Stimulated activated CD8-positive, alpha-beta memory T cell treated with anti-CD3 and anti-CD28 coated beads, Interleukin-15, amount 100 ng/mL, for 1 hour (primary cell): ENCODE data around the gene METRN.

Experiments
- DNase-seq: peaks from one replicate; pipeline ENCODE4 v3.0.0-alpha.2; 2020; ENCODE audit warnings: low read depth

The METRN gene

DNA sequence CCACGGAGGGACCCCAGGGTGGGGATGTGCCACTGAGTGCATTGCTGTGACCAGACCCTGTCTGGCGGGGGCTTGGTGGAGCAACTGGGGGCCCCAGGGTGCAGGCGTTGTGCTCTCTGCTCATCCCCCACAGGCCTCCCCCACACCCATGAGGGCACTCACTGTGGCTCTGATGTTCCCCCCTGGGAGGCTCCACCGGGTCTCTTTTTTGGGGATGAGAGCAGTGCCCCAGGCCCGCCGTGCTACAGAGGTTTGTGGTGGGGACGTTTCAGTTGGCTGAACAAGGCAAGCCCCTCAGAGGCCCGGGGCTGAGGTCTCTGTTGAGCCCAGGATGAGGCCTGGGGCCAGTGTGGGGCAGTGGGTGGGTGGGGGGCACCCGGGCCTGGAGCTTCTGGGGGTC, 8.8 kb downstream of the METRN start:
- DNase-seq, result no peak

DNA sequence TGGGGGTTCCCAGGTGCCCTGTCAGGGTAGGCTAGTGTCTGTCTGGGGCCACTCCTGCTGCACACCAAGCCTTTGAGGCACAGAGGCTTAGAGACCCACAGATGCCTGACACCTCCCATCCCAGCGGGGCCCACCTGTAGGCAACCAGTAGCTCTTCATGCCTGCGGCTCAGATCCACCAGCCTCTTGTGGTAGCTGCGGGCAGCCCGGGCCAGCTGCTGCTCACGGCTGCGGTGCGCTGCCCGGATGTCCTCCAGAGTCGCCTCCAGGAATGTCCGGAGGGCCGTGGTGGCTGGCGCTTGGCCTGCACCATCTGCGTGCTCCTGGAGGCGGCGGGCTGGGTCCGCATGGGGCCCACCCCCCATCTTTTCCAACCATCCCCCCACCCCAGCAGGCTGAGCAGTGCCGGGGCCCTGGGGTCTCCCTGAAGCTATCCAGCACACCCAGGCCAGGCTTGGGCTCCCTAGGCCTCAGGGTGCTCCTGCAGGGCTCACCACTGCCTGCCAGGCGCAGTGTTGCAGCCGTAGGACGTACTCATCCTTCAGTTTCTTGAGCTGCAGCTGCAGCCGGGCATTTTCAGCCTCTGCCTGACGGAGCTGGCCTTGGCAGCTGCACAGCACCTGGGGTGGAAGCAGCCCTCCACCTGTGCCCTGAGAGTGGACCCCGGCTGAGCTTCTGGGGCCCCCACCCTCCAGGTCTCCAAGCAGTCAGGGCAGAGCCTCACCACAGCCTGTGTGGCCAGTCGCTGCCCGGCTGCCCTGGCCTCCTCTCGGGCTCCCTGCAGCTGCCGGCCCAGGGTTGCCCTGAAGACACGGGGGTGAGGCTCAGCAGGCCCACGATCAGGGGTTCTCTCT, 9.5 kb downstream of the METRN start:
- no peak for DNase-seq

DNA sequence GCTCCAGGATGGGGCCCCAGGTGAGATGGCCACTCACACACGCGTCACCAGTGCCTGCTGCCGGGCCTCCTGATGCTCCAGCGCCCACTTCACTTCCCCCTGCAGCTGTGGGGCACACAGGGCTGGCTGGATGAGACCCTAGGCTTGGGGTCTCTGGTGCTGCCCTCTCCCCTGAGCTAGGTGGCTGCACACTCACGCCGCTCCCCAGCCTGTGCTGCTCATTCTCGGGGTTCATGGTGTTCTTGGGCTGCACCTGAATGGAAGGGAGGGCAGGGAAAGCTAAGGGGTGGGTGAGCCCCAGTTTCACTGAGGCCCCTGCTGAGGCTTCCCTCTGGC, 10.1 kb downstream of the METRN start:
- DNase-seq, result no peak

DNA sequence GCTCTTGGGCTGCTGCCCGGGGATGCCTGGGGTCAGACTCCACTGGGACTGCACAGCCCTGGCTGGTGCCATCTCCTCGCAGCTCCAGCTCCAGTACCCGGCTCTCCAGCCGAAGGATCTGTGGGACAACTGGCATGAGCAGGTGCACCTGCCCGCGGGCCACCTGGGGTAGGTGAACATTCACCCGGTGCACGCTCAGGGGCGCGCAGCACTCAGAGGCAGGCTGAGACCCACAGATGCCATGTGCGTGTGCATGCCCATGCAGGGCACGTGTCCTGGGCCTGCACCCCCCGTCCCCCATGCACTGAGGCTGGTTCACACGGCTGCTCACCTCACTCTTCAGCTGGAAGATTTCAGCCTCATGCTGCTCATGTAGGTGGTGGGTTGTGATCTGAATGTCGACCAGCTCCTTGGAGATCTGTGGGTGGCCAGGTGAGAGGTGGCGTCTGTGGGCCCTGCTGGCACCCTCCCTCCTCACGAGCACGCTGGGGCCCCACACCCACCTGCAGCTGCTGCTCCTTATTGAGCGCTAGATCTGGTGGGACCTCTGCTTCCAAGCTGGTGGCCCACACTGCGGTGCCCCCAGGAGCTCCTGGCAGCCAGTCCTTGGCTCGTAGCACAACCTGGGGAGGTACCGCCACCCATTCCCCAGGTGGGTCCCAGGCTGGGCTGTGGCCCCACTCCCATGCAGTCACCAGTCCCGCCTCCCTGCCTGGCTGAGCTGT, 10.7 kb downstream of the METRN start:
- no peak for DNase-seq

DNA sequence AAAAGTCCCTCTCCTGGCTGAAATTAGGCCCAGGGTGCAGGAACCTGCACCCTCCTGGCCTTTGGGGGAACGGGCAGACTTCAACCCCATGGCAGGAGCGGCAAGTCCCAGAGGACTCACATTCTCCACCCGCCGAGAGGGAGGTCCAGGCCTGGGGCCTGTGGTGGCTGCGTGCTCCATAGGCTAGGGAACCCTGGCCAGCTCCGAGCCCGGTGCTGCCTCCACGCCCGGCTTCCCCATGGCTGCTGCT, 11.2 kb downstream of the METRN start:
- no peak for DNase-seq

DNA sequence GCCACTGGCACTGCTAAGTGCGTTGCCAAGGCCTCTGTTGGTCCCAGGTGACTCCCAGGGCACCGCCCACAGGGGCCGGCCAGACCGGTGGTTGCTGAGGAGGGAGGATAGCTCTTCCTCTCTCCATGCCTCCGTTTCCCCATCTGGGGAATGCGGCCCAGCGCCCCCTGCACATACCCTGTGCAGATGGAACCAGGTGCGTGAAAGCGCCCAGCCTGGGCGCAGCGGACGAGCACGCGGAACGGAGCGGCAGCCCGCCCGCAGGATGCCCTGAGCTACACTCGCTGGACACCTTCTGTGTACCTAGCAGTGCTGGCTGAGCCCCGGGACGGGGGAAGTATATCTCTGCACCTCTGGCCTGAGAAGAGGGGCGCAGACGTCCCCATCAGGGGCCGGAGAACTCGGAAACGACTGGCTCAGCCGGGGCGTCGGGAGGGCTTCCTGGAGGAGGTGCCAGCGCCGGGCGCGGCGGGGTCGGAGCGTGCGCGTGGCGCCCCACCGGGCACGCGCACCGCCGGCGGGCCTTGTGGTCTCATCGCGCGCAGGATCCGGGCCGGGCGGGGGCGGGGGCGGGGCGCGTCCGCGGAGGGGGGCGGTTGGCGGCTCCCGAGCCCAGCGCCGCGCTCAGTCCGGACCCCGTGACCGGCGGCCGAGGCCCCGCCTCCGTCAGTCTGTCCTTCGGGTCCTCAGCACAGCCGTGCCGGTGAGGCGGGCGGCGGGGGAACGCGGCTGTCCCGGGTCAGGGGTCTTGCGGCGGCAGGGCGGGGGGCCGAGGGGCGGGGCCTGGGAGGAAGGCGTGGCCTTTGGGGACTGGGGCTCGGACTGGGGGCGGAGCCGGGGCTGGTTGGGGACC, 11.7 kb downstream of the METRN start, which contains the start of the genes CCDC78 and HAGHL:
Gene CCDC78 (minus strand): TSS at position 6 of the 853 bp plus-strand sequence. CDS start 76 bp downstream, outside the sequence.
Gene HAGHL (plus strand): TSS at position 669 of the 853 bp plus-strand sequence. CDS start 404 bp downstream, outside the sequence.
- peak; percentile 52 for DNase-seq

DNA sequence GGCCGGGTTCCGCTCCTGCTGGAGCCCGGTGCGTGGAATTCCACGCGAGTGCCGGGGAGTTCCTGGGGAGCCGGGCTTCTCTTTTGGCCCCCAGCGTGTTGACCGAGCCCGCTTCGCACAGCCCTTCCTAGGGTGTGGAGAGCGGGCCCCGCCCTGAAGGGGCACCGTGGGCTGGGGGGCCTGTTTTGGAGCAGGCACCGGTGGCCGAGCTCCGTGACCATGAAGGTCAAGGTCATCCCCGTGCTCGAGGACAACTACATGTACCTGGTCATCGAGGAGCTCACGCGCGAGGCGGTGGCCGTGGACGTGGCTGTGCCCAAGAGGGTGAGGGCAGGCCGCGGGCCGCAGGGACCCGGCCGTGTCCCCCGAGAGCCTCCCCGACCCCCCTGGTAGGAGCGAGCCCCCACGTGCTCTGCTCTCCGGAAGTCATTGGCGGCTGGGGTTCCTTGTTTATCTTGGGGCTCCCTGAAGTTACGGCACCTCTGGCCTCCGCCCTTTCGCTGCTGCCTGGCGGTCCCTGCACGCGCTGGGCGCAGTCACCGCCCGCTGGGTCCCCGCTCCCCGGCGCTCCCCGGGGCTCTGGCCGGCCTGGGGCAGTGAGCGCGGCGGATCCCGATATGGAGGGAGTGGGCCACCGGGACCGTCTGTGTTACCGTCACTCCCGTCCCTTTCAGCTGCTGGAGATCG, 12.5 kb downstream of the METRN start:
- no peak for DNase-seq

DNA sequence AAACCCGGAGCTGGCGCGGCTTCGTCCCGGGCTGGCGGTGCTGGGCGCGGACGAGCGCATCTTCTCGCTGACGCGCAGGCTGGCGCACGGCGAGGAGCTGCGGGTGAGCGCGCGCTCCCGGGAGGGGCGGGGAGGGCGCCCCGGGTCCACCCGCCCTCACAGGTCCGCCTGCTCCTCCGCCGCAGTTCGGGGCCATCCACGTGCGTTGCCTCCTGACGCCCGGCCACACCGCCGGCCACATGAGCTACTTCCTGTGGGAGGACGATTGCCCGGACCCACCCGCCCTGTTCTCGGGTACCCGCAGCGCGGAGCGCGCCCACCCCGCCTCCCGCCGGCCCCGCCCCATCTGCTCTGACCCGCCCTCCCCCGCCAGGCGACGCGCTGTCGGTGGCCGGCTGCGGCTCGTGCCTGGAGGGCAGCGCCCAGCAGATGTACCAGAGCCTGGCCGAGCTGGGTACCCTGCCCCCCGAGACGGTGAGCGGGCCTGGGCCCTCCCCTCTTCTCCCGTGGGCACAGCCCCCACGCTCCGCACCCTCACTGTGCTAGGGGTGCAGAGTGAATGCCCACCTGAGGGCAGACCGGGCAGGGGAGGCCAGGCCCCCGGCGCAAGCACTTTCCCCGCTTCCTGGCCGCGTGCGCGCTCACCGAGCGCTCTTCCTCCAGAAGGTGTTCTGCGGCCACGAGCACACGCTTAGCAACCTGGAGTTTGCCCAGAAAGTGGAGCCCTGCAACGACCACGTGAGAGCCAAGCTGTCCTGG, 13.4 kb downstream of the METRN start:
- DNase-seq, result no peak

DNA sequence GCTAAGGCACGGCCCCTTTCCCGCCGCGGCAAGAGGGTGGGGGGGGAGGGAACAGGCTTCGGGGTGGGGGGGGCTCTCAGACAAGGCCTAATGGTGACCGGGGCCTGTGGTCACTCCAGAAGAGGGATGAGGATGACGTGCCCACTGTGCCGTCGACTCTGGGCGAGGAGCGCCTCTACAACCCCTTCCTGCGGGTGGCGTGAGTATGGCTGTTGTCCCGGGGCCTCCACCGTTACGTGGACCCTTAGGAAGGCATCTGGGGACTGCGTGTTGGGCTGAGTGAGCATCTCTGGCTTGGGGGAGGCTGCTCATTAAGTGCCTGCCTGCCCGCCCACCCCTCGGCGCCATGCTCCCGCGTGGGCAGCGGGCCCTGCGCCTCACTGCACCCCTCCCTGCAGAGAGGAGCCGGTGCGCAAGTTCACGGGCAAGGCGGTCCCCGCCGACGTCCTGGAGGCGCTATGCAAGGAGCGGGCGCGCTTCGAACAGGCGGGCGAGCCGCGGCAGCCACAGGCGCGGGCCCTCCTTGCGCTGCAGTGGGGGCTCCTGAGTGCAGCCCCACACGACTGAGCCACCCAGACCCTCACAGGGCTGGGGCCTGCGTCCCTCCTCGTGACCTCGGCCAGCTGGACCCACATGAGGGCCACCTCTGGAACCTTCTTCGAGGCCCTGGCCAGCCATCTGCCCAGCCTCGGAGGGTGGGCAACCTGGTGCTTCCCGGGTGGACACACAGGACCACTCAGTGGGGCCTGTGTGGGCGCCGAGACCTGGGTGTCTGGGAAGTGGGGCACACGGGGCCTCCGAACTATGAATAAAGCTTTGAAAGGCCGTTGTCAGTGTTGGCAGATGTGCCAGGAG, 14.2 kb downstream of the METRN start:
- no peak for DNase-seq

DNA sequence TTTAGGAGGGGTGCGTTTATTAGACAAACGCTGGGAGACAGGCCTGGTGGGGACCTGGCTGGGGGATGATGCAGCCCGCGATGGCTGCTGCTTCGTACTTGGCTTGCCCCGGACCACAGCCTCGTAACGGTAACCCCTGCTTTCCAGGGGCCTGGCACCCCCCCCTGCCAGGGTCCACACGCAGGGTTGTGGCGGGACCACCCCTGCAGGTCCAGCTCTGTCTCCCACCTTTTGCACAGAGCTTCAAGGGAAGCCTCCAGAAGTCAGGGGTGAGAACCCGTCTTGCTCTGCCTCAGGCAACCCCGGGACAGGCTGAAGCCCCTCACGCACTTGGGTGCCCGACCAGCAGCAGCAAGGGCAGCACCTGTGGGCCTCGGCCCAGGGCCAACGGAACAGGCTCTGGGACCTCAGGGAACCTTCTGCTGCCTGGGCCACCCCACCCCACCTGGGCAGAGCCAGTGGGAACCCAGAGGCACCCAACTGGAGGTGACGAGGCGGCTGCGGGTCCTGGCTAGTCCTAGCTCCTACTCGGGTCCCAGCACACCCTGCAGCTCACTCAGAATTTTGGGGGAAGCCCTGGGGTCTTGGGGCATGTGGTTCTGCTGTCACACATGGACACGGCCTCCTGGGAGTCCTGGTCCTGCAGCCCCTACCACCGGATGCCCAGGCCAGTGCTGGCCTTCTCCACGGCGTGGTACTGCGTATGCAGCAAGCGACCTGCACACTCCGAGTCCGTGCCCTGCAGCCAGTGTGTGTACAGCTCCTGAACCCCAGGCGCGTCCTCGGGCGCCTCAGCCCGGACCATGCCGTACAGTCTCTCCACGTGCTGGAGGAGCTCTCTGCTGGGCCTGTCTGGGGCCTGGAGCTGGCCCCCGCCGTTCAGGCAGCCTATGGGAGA, 15.1 kb downstream of the METRN start:
- DNase-seq, result no peak

DNA sequence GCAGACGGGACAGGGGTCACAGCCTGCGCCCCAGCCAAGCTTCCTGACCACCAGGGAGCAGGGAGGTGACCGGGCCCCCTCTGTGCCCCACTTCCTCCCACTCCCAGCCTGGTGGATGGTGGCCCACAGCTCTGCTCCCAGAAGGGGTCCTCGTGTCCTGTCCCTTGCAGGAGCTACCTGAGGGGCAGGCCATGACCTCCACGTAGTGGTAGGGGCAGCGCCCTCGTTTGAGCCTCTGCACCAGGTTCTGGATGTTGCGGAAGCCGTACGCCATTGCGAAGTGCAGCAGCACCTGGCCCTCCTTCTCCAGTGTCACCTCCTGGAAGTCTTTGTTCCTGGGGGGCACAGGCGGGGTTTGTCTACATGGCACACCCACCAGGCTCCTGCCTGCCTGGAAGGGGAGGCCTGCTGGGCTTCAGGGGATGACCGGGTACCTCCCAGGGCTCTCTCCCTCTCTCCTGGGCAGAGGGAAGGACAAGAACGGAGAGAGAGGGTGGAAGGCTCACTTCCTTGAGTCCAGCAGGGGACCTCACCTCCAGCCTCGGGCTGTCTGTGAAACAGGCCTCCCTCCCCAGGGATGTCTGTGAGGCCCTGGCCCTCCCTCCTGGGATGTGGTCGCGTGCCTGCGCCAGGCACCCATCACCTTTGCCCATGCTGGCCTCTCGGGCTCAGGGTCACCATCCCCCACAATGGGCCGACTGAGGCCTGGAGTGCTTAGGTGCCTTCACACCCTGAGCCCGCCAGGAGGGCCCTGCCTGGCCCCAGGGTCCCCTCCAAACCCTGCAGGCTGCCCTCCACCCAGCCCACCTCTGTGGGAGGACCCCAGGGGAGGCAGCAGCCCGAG, 16.0 kb downstream of the METRN start:
- no peak for DNase-seq

DNA sequence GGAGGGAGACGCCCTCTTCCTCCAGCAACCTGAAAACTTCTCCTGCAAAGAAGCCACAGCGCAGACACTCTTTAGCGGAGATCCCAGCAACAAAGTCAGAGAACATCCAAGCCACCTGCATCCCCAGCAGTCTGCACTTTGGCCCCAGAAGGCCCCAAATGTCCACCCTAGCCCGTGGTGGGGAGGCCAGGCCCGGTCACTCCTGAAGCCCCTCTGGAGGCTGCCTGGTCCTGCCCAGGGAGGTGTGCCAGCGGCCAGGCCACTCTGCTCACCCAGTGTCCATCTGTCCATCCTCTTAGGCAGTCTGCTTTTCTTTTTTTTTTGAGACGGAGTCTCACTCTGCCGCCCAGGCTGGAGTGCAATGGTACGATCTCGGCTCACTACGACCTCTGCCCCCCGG, 17.4 kb downstream of the METRN start:
- no peak for DNase-seq

DNA sequence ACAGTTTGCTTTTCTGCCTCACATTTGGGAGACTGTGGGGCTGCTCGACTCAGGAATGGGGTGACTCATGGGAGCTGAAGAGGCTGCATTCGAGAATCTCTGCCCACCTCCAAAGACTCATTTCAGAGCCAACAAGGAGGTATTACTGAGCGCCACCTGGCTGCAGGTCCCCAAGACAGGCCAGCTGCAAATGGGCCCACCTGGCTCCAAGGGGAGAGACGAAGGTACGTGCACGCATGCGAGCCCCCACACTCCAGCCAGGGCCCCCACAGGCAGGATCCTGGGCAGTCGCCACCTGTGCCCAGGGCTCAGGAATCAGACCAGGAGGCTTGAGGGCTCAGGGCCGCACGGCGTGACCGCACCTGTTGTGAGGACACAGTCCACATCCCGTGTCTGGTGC, 18.0 kb downstream of the METRN start:
- no peak for DNase-seq

DNA sequence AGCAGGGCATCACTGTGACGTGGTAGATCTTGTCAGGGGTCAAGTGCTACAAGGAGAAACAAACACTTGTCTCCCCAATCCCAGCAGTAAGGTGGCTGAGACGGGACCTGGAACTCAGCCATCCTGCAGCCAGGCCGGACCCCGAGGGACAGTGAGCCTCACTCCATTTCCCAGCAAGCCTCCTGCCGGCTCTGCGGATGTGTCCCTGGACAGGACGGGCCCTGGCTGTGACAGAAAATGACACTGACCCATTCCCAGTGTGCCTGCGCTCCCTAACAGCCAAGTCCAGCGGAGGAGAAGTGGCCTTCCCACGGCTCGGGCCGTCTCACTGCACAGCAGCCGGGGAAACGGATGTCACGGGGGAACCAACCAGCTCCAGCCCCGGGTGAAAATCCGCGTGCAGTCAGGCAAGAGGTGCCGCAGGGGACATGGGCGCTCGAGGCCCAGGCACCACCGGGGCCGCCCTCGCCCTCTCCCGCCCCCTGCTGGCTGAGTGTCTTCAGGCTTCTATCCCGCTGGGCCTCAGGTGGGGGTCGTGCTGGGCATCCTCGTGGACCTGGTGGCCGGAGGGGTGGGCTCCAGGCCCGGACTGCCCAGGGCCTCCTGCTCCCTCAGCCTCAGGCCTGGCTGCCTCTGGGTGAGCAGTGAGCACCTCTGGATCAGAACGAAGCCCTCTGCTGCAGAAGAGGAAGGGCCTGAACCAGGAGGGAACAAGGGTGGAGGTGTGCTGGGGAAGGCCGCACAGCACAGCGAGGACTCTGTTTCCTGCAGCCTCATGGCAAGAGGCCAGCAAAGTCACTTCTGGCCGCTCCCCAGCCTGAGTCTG, 18.7 kb downstream of the METRN start:
- DNase-seq, result no peak

DNA sequence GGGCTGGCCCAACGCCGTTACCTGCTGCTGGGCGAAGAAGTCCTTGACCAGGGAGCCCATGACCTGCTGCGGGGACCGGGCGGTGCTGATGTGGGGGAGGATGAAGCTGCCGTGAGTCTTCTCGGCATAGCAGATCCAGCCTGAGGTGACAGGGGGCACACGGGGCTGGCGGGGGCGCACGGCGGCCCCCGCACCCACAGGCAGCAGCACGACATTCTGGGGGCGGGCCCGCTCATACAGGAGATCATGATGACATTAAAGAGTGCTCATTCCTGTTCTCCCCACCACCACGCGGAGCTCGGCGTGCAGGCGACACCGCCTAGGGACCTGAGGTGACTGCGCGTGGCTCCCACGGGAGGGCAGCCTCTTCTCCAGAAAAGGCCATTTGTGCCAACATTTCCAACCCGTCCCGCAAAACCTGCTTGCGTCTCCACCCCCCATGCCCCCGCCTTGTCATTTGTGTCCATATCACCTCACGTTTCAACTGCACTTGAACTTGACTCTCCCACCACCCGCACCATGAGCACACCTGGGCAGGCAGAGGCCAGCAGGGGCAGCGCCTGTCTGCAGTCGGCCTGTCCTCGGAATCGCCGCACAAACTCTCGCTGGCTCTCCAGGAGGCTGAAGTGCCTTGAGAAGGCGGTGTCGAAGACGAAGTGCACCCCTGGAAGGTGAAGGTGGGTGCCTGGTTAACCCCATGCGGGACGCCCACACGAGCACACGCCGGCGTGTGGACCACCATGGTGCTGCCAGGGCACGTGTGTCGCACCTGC, 19.5 kb downstream of the METRN start:
- DNase-seq, result no peak

DNA sequence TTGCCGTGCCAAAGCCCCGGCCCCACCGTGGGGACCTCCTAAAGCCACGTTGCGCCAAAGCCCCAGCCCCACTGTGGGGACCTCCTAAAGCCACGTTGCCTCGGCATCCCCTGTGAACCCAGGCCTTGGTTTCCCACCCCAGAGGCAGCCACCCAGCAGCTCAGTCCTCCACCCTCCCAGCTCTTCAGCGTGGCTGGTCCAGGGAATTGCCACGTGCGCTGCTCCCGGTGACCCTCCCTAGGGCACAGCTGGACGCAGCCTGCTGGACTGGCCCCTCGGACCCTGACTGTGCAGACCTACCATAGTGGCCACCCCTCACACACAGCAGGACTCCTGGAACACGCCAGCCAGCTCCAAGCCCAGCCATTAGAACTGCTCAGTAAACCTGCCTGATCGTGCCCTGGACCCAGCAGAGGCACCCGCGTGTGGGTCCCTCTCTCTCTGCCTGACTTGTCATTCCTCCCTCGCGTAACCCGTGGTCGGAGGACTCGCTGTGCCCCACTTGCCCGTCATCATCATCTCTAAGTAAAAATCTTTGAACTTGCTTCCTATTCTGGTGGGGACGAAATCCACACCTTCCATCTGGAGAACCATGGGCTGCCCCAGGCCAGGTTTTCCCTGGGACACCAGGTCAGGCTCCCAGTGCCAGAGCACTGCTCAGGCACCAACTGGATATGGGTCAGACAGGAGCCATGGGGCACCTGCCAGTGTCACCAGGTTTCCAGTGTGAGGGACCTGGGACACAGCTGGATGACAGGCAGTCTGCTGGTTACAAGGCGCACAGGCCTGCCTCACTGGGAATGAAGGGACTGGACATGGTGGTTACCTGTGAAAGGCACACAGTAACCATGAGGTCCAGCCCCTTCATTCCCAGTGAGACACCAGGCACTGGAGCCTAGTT, 20.3 kb downstream of the METRN start:
- no peak for DNase-seq
